GM23338 (cell line): ENCODE results near the gene CACNA1A. TPM values are rescaled to one million over a fixed set of nuclear protein-coding genes. Genes with fewer than 3 reads are reported as not detected.

Experiments used
- ATAC-seq: fragments of 200-7000 bp; cut with Tn5 transposase; 3 replicates; pipeline ENCODE4 v1.9.1; 2020
- DNase-seq: peaks from one replicate; pipeline ENCODE4 v3.0.0-alpha.2; 2015; ENCODE audit warnings: low spot score
- H2AFZ ChIP-seq: fragments of 200-600 bp; sonication (generic); 2 replicates; pipeline ENCODE4 v1.8.0; 2016; ENCODE audit warnings: antibody characterized with exemption, mild to moderate bottlenecking, moderate library complexity
- H3F3A ChIP-seq: fragments of 200-600 bp; sonication (generic); replicated peaks from 2 replicates; pipeline ENCODE4 v1.8.0; 2017; ENCODE audit warnings: antibody characterized with exemption, mixed run types, low read depth
- H3K27ac ChIP-seq: fragments of 200-600 bp; sonication (generic); 2 replicates; pipeline ENCODE4 v1.6.1; 2016; ENCODE audit warnings: low read depth
- H3K27me3 ChIP-seq: fragments of 200-600 bp; sonication (generic); 2 replicates; pipeline ENCODE4 v1.8.0; 2016; ENCODE audit warnings: mild to moderate bottlenecking, mixed run types, moderate library complexity; ENCODE audit not compliant: insufficient read depth
- H3K36me3 ChIP-seq: fragments of 200-600 bp; sonication (generic); 2 replicates; pipeline ENCODE4 v1.8.0; 2016; ENCODE audit warnings: mild to moderate bottlenecking; ENCODE audit not compliant: insufficient read depth
- H3K4me1 ChIP-seq: fragments of 200-600 bp; sonication (generic); 2 replicates; pipeline ENCODE4 v1.8.0; 2016; ENCODE audit warnings: mild to moderate bottlenecking, moderate library complexity; ENCODE audit not compliant: insufficient read depth
- H3K4me2 ChIP-seq: fragments of 200-600 bp; sonication (generic); 2 replicates; pipeline ENCODE4 v1.7.1; 2017; ENCODE audit warnings: mixed run types
- H3K4me3 ChIP-seq: fragments of 200-600 bp; sonication (generic); 2 replicates; pipeline ENCODE4 v1.6.1; 2016; ENCODE audit warnings: mixed run types
- H3K79me2 ChIP-seq: fragments of 200-600 bp; sonication (generic); replicated peaks from 2 replicates; pipeline ENCODE4 v1.8.0; 2017; ENCODE audit warnings: mild to moderate bottlenecking; ENCODE audit not compliant: insufficient read depth
- H3K9me2 ChIP-seq: fragments of 200-600 bp; sonication (generic); 2 replicates; pipeline ENCODE4 v1.8.0; 2017; ENCODE audit not compliant: insufficient read depth
- H4K20me1 ChIP-seq: fragments of 200-600 bp; sonication (generic); replicated peaks from 2 replicates; pipeline ENCODE4 v1.8.0; 2017; ENCODE audit warnings: mild to moderate bottlenecking; ENCODE audit not compliant: insufficient read depth
- H3K27ac Mint-ChIP-seq: 2 replicates; pipeline ENCODE4 v1.8.0; 2020; ENCODE audit warnings: inconsistent platforms, mild to moderate bottlenecking, moderate library complexity, mixed read lengths
- H3K27me3 Mint-ChIP-seq: 3 replicates; pipeline ENCODE4 v1.8.0; 2022; ENCODE audit warnings: low read depth, mild to moderate bottlenecking, moderate library complexity, mixed read lengths, inconsistent platforms; ENCODE audit not compliant: insufficient read depth, poor library complexity
- H3K36me3 Mint-ChIP-seq: 3 replicates; pipeline ENCODE4 v1.8.0; 2021; ENCODE audit warnings: low read depth, mild to moderate bottlenecking, inconsistent platforms, moderate library complexity, mixed read lengths
- H3K4me1 Mint-ChIP-seq: 3 replicates; pipeline ENCODE4 v1.8.0; 2020; ENCODE audit warnings: mild to moderate bottlenecking, inconsistent platforms, mixed read lengths
- H3K4me3 Mint-ChIP-seq: 3 replicates; pipeline ENCODE4 v1.8.0; 2021; ENCODE audit warnings: moderate library complexity, mild to moderate bottlenecking, inconsistent platforms, mixed read lengths
- H3K9me3 Mint-ChIP-seq: 3 replicates; pipeline ENCODE4 v1.8.0; 2020; ENCODE audit warnings: moderate library complexity, mild to moderate bottlenecking, inconsistent platforms, mixed read lengths
- JUNB ChIP-seq: IDR thresholded peaks from one replicate; pipeline ENCODE4 v1.6.1; 2016; ENCODE audit warnings: antibody characterized with exemption; ENCODE audit not compliant: unreplicated experiment
- POLR2AphosphoS5 ChIP-seq: IDR thresholded peaks from 2 replicates; pipeline ENCODE4 v1.6.1; 2016; ENCODE audit warnings: antibody characterized with exemption, low read depth
- STAT1 ChIP-seq: IDR thresholded peaks from one replicate; pipeline ENCODE4 v1.6.1; 2016; ENCODE audit warnings: antibody characterized with exemption; ENCODE audit not compliant: unreplicated experiment
- ZNF114 ChIP-seq: fragments of 250-450 bp; sonication (Bioruptor Pico); IDR thresholded peaks from 2 replicates; pipeline ENCODE4 v1.5.0; 2020; ENCODE audit warnings: mild to moderate bottlenecking, moderate library complexity
- ZNF331 ChIP-seq: fragments of 250-450 bp; sonication (Bioruptor Pico); IDR thresholded peaks from 2 replicates; pipeline ENCODE4 v1.5.0; 2020; ENCODE audit warnings: low read depth, mild to moderate bottlenecking, moderate library complexity
- polyA plus RNA-seq: library from polyadenylated mRNA; unstranded; fragments of >200 nt; fragmentation: Nextera tagmentation; extraction: Ambion mirVana; gene quantifications from 2 replicates; pipeline ENCODE4 v1.2.1, GENCODE V29; 2016
- total RNA-seq: library from RNA; depleted of rRNA; stranded (reverse); fragments of >200 nt; shearing (Covaris generic); gene quantifications from 2 replicates; pipeline ENCODE4 v1.2.3, GENCODE V29; 2014
- TF ChIP-seq, protein P1 (sequence below), 2 experiments: fragments of 200-600 bp in 1 of 2; sonication (generic) in 1 of 2; conservative IDR thresholded peaks; 2 replicates each; pipeline versions ENCODE4 v1.5.1 to v1.6.1; 2016 to 2017; ENCODE audit warnings: antibody characterized with exemption in 2 of 2, low read depth in 2 of 2, mild to moderate bottlenecking in 2 of 2, moderate library complexity in 1 of 2
- TF ChIP-seq, protein P2 (sequence below): IDR thresholded peaks from 2 replicates; pipeline ENCODE4 v1.6.1; 2016; ENCODE audit warnings: antibody characterized with exemption

Gene CACNA1A
- total and polyA plus RNA-seq, 2 experiments from 2014 or later, result 7.4 to 20.3 TPM

DNA sequence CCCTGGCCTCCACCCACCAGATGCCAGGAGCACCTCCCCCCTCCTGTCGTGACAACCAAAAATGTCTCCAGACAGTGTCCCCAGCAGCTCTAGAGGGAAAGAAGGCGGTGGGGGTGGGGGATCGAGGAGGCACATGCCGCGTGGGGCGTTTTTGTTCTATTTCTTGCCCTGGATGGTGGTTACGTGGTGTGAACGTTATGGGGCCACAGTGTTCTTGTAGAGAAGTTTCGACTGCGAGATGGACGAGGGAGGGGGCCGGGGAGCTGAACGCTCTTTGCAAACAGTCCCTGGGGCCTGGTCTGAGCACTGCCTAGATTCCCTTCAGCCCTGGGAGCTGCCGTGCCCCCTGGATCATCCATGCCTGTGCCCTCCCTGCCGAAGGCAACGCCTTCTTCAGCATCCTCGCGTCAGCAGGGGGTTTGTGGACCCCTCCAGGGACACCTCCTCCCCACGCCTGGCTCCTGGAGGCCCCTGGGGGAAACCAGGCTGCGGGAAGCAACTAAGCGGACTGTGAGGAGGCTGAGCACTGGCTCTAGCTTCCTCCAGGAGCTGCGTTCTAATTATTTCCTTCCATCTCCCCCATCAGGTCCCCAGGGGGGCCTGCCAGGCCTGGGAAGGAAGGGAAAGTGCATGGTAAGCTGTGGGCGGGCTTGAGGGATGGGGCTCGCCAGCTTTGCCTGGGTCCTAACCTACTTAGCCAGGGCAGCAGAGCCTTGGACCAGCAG is 224.6 kb downstream of the CACNA1A start:
- Mint-ChIP-seq H3K36me3 (peaks cover 7% of the 10 kb centered on the region; the same call in 2 of the 3 replicates), H3K4me3 (no peak overlapping the region), H3K27me3 (peaks cover 4% of the 10 kb centered on the region), H3K27ac (peak overlapping the region; percentile 85; the same call in 1 of the 2 replicates), H3K9me3 (peaks cover 3% of the 10 kb centered on the region; the same call in 2 of the 3 replicates), H3K4me1 (peaks cover 5% of the 10 kb centered on the region; the same call in 2 of the 3 replicates)
- H3K4me1 ChIP-seq, result no peaks in the 10 kb centered on the region; the same call in 1 of the 2 replicates
- no peaks in the 10 kb centered on the region for H3K36me3 ChIP-seq
- DNase-seq (peak; percentile 18), ATAC-seq (no peak)
- no peak overlapping the region for H3K4me2 ChIP-seq
- TF ChIP-seq POLR2AphosphoS5 (no peak), ZNF331 (CRISPR knock-in tag) (no peak), ZNF114 (CRISPR knock-in tag) (no peak), JUNB (no peak)
- TF ChIP-seq, protein P1, sequence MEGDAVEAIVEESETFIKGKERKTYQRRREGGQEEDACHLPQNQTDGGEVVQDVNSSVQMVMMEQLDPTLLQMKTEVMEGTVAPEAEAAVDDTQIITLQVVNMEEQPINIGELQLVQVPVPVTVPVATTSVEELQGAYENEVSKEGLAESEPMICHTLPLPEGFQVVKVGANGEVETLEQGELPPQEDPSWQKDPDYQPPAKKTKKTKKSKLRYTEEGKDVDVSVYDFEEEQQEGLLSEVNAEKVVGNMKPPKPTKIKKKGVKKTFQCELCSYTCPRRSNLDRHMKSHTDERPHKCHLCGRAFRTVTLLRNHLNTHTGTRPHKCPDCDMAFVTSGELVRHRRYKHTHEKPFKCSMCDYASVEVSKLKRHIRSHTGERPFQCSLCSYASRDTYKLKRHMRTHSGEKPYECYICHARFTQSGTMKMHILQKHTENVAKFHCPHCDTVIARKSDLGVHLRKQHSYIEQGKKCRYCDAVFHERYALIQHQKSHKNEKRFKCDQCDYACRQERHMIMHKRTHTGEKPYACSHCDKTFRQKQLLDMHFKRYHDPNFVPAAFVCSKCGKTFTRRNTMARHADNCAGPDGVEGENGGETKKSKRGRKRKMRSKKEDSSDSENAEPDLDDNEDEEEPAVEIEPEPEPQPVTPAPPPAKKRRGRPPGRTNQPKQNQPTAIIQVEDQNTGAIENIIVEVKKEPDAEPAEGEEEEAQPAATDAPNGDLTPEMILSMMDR (conservative IDR thresholded peaks at IDR 0.05; ENCODE audit: low read depth in 2 of 2), result no peak
- TF ChIP-seq, protein P2, sequence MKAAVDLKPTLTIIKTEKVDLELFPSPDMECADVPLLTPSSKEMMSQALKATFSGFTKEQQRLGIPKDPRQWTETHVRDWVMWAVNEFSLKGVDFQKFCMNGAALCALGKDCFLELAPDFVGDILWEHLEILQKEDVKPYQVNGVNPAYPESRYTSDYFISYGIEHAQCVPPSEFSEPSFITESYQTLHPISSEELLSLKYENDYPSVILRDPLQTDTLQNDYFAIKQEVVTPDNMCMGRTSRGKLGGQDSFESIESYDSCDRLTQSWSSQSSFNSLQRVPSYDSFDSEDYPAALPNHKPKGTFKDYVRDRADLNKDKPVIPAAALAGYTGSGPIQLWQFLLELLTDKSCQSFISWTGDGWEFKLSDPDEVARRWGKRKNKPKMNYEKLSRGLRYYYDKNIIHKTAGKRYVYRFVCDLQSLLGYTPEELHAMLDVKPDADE, result no peak
- no peaks in the 10 kb centered on the region for H3F3A ChIP-seq
- no peak overlapping the region for H3K27ac ChIP-seq
- H4K20me1 ChIP-seq, result peaks cover 8% of the 10 kb centered on the region; the same call in 1 of the 2 replicates
- no peak overlapping the region for H3K4me3 ChIP-seq
- H3K9me2 ChIP-seq, result no peaks in the 10 kb centered on the region
- H3K27me3 ChIP-seq, result no peaks in the 10 kb centered on the region
- H2AFZ ChIP-seq, result no peak overlapping the region
- no peaks in the 10 kb centered on the region for H3K79me2 ChIP-seq

DNA sequence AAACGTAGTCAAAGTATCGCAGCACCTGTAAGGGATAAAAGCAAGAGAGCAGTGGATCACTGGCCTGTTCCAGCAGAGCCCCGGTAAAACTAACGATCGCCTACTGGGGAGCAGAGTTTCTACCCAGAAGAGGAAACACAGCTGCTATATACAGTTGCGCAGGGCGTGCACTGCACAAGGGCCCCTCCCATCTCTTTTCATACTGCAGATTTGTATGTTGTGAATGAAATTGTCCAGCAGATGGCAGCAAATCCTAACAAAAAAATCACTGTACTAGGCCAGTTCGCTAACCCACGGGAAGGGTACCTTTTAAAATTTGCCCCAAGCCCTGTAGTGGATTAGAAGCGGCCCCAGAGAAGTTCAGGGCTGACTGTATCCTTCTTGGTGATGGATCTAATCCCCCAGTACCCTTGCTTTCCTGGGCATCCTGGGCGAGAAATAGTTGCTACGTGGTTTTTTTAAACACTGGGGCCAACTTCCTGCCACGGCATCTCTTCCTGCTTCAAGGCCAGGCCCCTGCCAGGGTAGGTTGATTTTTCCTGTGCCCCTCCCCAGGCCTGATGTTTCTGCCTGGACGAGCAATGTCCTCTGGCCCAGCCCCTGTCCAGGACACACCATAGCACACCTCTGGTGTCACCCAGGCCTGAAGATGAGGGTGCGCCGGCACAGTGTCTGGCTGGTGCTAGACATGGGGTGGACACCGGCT is 229.0 kb downstream of the CACNA1A start:
- Histone ChIP-seq H3K79me2 (no peaks in the 10 kb centered on the region), H3F3A (no peaks in the 10 kb centered on the region), H3K27me3 (no peaks in the 10 kb centered on the region), H2AFZ (no peak overlapping the region), H3K27ac (no peak overlapping the region), H4K20me1 (peaks cover 8% of the 10 kb centered on the region; the same call in 1 of the 2 replicates), H3K36me3 (no peaks in the 10 kb centered on the region), H3K4me3 (no peak overlapping the region), H3K9me2 (peaks cover 9% of the 10 kb centered on the region; the same call in 1 of the 2 replicates), H3K4me2 (no peak overlapping the region), H3K4me1 (no peaks in the 10 kb centered on the region; the same call in 1 of the 2 replicates)
- Mint-ChIP-seq H3K4me3 (no peak overlapping the region), H3K27me3 (peaks cover 3% of the 10 kb centered on the region), H3K36me3 (peaks cover 38% of the 10 kb centered on the region), H3K27ac (no peak overlapping the region), H3K4me1 (peaks cover 5% of the 10 kb centered on the region; the same call in 2 of the 3 replicates), H3K9me3 (peaks cover 15% of the 10 kb centered on the region)
- peak; percentile 86 for DNase-seq
- ATAC-seq, result peak; percentile 90
- TF ChIP-seq, protein P1 (conservative IDR thresholded peaks at IDR 0.05; ENCODE audit: low read depth in 2 of 2), result peak; percentile 76 to 78
- TF ChIP-seq STAT1, result no peak
